OCI-LY1 (cell line): ENCODE measurements around the gene AKAP8L.

Source experiments
- H2AFZ ChIP-seq: fragments of 200-600 bp; sonication (generic), shearing (Covaris generic); 2 replicates; pipeline ENCODE4 v1.6.0; 2014; ENCODE audit warnings: antibody characterized with exemption, mild to moderate bottlenecking, low read length
- H3F3A ChIP-seq: fragments of 200-600 bp; sonication (generic), shearing (Covaris generic); 2 replicates; pipeline ENCODE4 v1.6.0; 2014; ENCODE audit warnings: mild to moderate bottlenecking, antibody characterized with exemption, low read length, moderate library complexity; ENCODE audit not compliant: insufficient read depth
- H3K27ac ChIP-seq: fragments of 200-600 bp; sonication (generic); 2 replicates; pipeline ENCODE4 v1.5.1; 2014; ENCODE audit warnings: low read length, mixed run types, mild to moderate bottlenecking, low read depth; ENCODE audit not compliant: poor library complexity, severe bottlenecking
- H3K27me3 ChIP-seq: fragments of 200-600 bp; sonication (generic); 2 replicates; pipeline ENCODE4 v1.6.0; 2014; ENCODE audit warnings: antibody characterized with exemption, mild to moderate bottlenecking, low read length, moderate library complexity; ENCODE audit not compliant: insufficient read depth
- H3K36me3 ChIP-seq: fragments of 200-600 bp; sonication (generic); 2 replicates; pipeline ENCODE4 v1.6.1; 2014; ENCODE audit warnings: mild to moderate bottlenecking, antibody characterized with exemption, low read length, moderate library complexity, mixed read lengths; ENCODE audit not compliant: insufficient read depth
- H3K4me1 ChIP-seq: fragments of 200-600 bp; sonication (generic); 2 replicates; pipeline ENCODE4 v1.5.1; 2014; ENCODE audit warnings: mild to moderate bottlenecking, low read length, moderate library complexity; ENCODE audit not compliant: insufficient read depth, severe bottlenecking
- H3K4me2 ChIP-seq: fragments of 200-600 bp; sonication (generic), shearing (Covaris generic); 2 replicates; pipeline ENCODE4 v1.6.1; 2014; ENCODE audit warnings: low read length
- H3K4me3 ChIP-seq: fragments of 200-600 bp; sonication (generic); 2 replicates; pipeline ENCODE4 v1.5.1; 2014; ENCODE audit warnings: low read length, low read depth, mild to moderate bottlenecking, mixed read lengths; ENCODE audit not compliant: poor library complexity, severe bottlenecking
- H3K79me2 ChIP-seq: fragments of 200-600 bp; shearing (Covaris generic); 2 replicates; pipeline ENCODE4 v1.6.1; 2016; ENCODE audit warnings: mixed run types, low read length, mixed read lengths; ENCODE audit not compliant: insufficient read depth
- H3K9ac ChIP-seq: fragments of 200-600 bp; sonication (generic), shearing (Covaris generic); 2 replicates; pipeline ENCODE4 v1.6.1; 2014; ENCODE audit warnings: mild to moderate bottlenecking, low read length, mixed read lengths
- H3K9me2 ChIP-seq: fragments of 200-600 bp; sonication (generic), shearing (Covaris generic); 2 replicates; pipeline ENCODE4 v1.6.1; 2014; ENCODE audit warnings: low read depth, mild to moderate bottlenecking, low read length, mixed read lengths
- H3K9me3 ChIP-seq: fragments of 200-600 bp; shearing (Covaris generic); 2 replicates; pipeline ENCODE4 v1.6.1; 2014; ENCODE audit warnings: low read length, mixed read lengths
- H4K20me1 ChIP-seq: fragments of 200-600 bp; sonication (generic), shearing (Covaris generic); 2 replicates; pipeline ENCODE4 v1.6.0; 2016; ENCODE audit warnings: mild to moderate bottlenecking, low read length; ENCODE audit not compliant: insufficient read depth
- EZH2 ChIP-seq: fragments of 200-600 bp; sonication (generic), shearing (Covaris generic); IDR thresholded peaks from 2 replicates; pipeline ENCODE4 v1.8.0; 2017; ENCODE audit warnings: borderline replicate concordance, mixed run types, mild to moderate bottlenecking, antibody characterized with exemption, low read length, moderate library complexity, mixed read lengths
- TF ChIP-seq, protein P1 (sequence below): fragments of 200-600 bp; sonication (generic), shearing (Covaris generic); IDR thresholded peaks from 2 replicates; pipeline ENCODE4 v1.5.1; 2017; ENCODE audit warnings: mild to moderate bottlenecking, antibody characterized with exemption, low read length, moderate library complexity, mixed read lengths

The AKAP8L gene

DNA sequence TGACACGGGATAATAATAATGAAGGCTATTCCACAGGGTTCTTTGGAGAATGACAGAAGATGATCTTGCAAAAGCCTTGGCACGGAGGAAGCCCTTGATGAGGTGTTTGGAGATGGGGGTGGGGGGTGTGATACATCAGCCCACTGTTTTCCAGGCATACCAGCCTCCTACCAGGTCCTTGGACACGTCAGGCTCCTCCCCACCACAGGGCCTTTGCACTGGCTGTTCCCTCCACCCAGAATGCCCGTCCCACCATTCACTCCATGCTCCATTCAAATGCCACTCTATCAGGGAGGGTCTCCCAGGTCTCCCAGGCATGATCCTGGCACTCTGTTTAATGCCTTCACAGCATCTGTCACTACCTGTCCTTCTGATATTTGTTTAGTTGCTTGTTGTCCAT is 28.3 kb upstream of the AKAP8L start:
- Histone ChIP-seq H3K4me3 (no peak overlapping the region), H3K4me2 (no peak overlapping the region), H3K9me3 (no peaks in the 10 kb centered on the region), H3K27ac (no peak overlapping the region), H3K9ac (no peak overlapping the region), H4K20me1 (no peaks in the 10 kb centered on the region), H3K79me2 (no peaks in the 10 kb centered on the region), H3F3A (peaks cover 7% of the 10 kb centered on the region), H3K9me2 (no peaks in the 10 kb centered on the region), H3K4me1 (peaks cover 13% of the 10 kb centered on the region), H3K36me3 (no peaks in the 10 kb centered on the region), H2AFZ (no peak overlapping the region), H3K27me3 (peaks cover 3% of the 10 kb centered on the region; the same call in 1 of the 2 replicates)
- TF ChIP-seq, protein P1, sequence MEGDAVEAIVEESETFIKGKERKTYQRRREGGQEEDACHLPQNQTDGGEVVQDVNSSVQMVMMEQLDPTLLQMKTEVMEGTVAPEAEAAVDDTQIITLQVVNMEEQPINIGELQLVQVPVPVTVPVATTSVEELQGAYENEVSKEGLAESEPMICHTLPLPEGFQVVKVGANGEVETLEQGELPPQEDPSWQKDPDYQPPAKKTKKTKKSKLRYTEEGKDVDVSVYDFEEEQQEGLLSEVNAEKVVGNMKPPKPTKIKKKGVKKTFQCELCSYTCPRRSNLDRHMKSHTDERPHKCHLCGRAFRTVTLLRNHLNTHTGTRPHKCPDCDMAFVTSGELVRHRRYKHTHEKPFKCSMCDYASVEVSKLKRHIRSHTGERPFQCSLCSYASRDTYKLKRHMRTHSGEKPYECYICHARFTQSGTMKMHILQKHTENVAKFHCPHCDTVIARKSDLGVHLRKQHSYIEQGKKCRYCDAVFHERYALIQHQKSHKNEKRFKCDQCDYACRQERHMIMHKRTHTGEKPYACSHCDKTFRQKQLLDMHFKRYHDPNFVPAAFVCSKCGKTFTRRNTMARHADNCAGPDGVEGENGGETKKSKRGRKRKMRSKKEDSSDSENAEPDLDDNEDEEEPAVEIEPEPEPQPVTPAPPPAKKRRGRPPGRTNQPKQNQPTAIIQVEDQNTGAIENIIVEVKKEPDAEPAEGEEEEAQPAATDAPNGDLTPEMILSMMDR: no peak
- TF ChIP-seq EZH2: no peak

- Histone ChIP-seq H3K79me2 (no peaks in the 10 kb centered on the region), H3K4me2 (no peak overlapping the region), H3K9me2 (no peaks in the 10 kb centered on the region), H3K4me3 (no peak overlapping the region), H4K20me1 (no peaks in the 10 kb centered on the region), H3K27ac (no peak overlapping the region), H2AFZ (no peak overlapping the region), H3K27me3 (peaks cover 3% of the 10 kb centered on the region; the same call in 1 of the 2 replicates), H3K36me3 (no peaks in the 10 kb centered on the region), H3K9me3 (no peaks in the 10 kb centered on the region), H3K4me1 (peaks cover 13% of the 10 kb centered on the region), H3F3A (no peaks in the 10 kb centered on the region; the same call in 1 of the 2 replicates), H3K9ac (no peak overlapping the region)
- no peak for TF ChIP-seq EZH2
- TF ChIP-seq, protein P1: no peak
These were observed 27.1 kb upstream of the AKAP8L start for GRCh38 chr19:15445807-15446376.

GRCh38 chr19:15445227-15445605 is 26.4 kb upstream of the AKAP8L start:
- Histone ChIP-seq H3K27me3 (peaks cover 3% of the 10 kb centered on the region; the same call in 1 of the 2 replicates), H3K9ac (no peak overlapping the region), H4K20me1 (no peaks in the 10 kb centered on the region), H3K79me2 (no peaks in the 10 kb centered on the region), H2AFZ (no peak overlapping the region), H3K27ac (no peak overlapping the region), H3K36me3 (no peaks in the 10 kb centered on the region), H3K9me3 (no peaks in the 10 kb centered on the region), H3K4me2 (no peak overlapping the region), H3K9me2 (no peaks in the 10 kb centered on the region), H3K4me1 (peaks cover 13% of the 10 kb centered on the region), H3F3A (no peaks in the 10 kb centered on the region; the same call in 1 of the 2 replicates), H3K4me3 (no peak overlapping the region)
- TF ChIP-seq, protein P1: no peak
- TF ChIP-seq EZH2: no peak
